HepG2 (cell line): ENCODE results near the gene EMC10. TPM values are rescaled to one million over a fixed set of nuclear protein-coding genes. Genes with fewer than 3 reads are reported as not detected.

ENCODE experiments used
- AHDC1 ChIP-seq: sonication (generic); formaldehyde crosslinking; IDR thresholded peaks from 2 replicates; pipeline ENCODE4 v1.5.1; 2020; ENCODE audit warnings: mild to moderate bottlenecking, missing genetic modification reagents, borderline replicate concordance
- ATF1 ChIP-seq: IDR thresholded peaks from 2 replicates; pipeline ENCODE4 v1.6.1; 2016; ENCODE audit warnings: mild to moderate bottlenecking, control low read depth
- BRD4 ChIP-seq: sonication (generic); formaldehyde crosslinking; IDR thresholded peaks from 2 replicates; pipeline ENCODE4 v1.4.0; 2020; ENCODE audit warnings: missing genetic modification reagents
- CEBPG ChIP-seq: IDR thresholded peaks from 2 replicates; pipeline ENCODE4 v1.6.1; 2016
- CHD4 ChIP-seq: fragments of 200-600 bp; sonication (generic); IDR thresholded peaks from 2 replicates; pipeline ENCODE4 v1.7.0; 2017; ENCODE audit warnings: mild to moderate bottlenecking, low read length, borderline replicate concordance
- DDIT3 ChIP-seq: sonication (generic); formaldehyde crosslinking; IDR thresholded peaks from 2 replicates; pipeline ENCODE4 v1.4.0; 2020; ENCODE audit warnings: mild to moderate bottlenecking, missing genetic modification reagents
- KLF15 ChIP-seq: sonication (generic); formaldehyde crosslinking; IDR thresholded peaks from 2 replicates; pipeline ENCODE4 v1.8.1; 2023; ENCODE audit warnings: borderline replicate concordance, mild to moderate bottlenecking, inconsistent platforms, missing genetic modification reagents, mixed read lengths
- NFE2 ChIP-seq: sonication (generic); formaldehyde crosslinking; IDR thresholded peaks from 2 replicates; pipeline ENCODE4 v1.4.0; 2020; ENCODE audit warnings: missing genetic modification reagents
- NONO ChIP-seq, 2 experiments: fragments of 450-650 bp in 1 of 2; sonication (generic) in 1 of 2; formaldehyde crosslinking in 1 of 2; IDR thresholded peaks in 1 of 2; conservative IDR thresholded peaks in 1 of 2; 2 replicates each; pipeline versions ENCODE4 v1.6.1 to v1.8.0; 2017 to 2022; ENCODE audit warnings: mild to moderate bottlenecking in 1 of 2, missing genetic modification reagents in 1 of 2, moderate library complexity in 1 of 2
- REXO4 ChIP-seq: sonication (generic); formaldehyde crosslinking; IDR thresholded peaks from 2 replicates; pipeline ENCODE4 v1.8.0; 2022; ENCODE audit warnings: missing genetic modification reagents, mild to moderate bottlenecking, borderline replicate concordance
- RNF2 ChIP-seq: fragments of 450-650 bp; conservative IDR thresholded peaks from 2 replicates; pipeline ENCODE4 v1.6.1; 2016; ENCODE audit warnings: low read depth
- SP2 ChIP-seq: sonication (generic); formaldehyde crosslinking; IDR thresholded peaks from 2 replicates; pipeline ENCODE4 v1.5.1; 2020; ENCODE audit warnings: mild to moderate bottlenecking, missing genetic modification reagents
- STAG1 ChIP-seq: sonication (generic); formaldehyde crosslinking; IDR thresholded peaks from 2 replicates; pipeline ENCODE4 v1.4.0; 2020; ENCODE audit warnings: missing genetic modification reagents
- SYNCRIP ChIP-seq: fragments of 200-400 bp; formaldehyde crosslinking; IDR thresholded peaks from 2 replicates; pipeline ENCODE4 v1.6.1; 2018; ENCODE audit warnings: mild to moderate bottlenecking, low read depth, low read length; ENCODE audit not compliant: insufficient read depth
- ZMAT3 ChIP-seq: sonication (generic); formaldehyde crosslinking; conservative IDR thresholded peaks from 2 replicates; pipeline ENCODE4 v1.7.0; 2021; ENCODE audit warnings: missing genetic modification reagents
- ZMYM4 ChIP-seq: sonication (generic); formaldehyde crosslinking; IDR thresholded peaks from 2 replicates; pipeline ENCODE4 v1.8.1; 2023; ENCODE audit warnings: mild to moderate bottlenecking, missing genetic modification reagents
- ZNF264 ChIP-seq: sonication (generic); formaldehyde crosslinking; IDR thresholded peaks from 2 replicates; pipeline ENCODE4 v1.4.0; 2020; ENCODE audit warnings: missing genetic modification reagents
- ZNF44 ChIP-seq: sonication (generic); formaldehyde crosslinking; IDR thresholded peaks from 2 replicates; pipeline ENCODE4 v1.5.1; 2020; ENCODE audit warnings: mild to moderate bottlenecking, missing genetic modification reagents
- ZNF546 ChIP-seq: sonication (generic); formaldehyde crosslinking; conservative IDR thresholded peaks from 2 replicates; pipeline ENCODE4 v1.8.1; 2023; ENCODE audit warnings: mild to moderate bottlenecking, missing genetic modification reagents
- ZNF574 ChIP-seq: sonication (generic); formaldehyde crosslinking; IDR thresholded peaks from 2 replicates; pipeline ENCODE4 v1.4.0; 2020; ENCODE audit warnings: missing genetic modification reagents
- ZNF740 ChIP-seq: sonication (generic); formaldehyde crosslinking; IDR thresholded peaks from 2 replicates; pipeline ENCODE4 v1.4.0; 2020; ENCODE audit warnings: missing genetic modification reagents
- ZNF788 ChIP-seq: sonication (generic); formaldehyde crosslinking; IDR thresholded peaks from 2 replicates; pipeline ENCODE4 v1.5.0; 2020; ENCODE audit warnings: mild to moderate bottlenecking, missing genetic modification reagents, borderline replicate concordance
- polyA plus RNA-seq, 8 experiments: library from polyadenylated mRNA; depleted of rRNA in 3 of 8; stranded (reverse) in 7 of 8; unstranded in 1 of 8; fragments of >200 nt; fragmentation: Illumina TruSeq in 4 of 8; extraction: Trizol in 4 of 8; gene quantifications; 2 replicates each; pipeline versions ENCODE4 v1.2.1 to v1.2.3, GENCODE V29; 2011 to 2016; ENCODE audit warnings: low read depth in 4 of 8, missing spikeins in 1 of 8, mixed read lengths in 1 of 8; ENCODE audit not compliant: insufficient read depth in 1 of 8
- total RNA-seq, 5 experiments: library from RNA; depleted of rRNA; stranded (reverse); fragments of >200 nt; fragmentation: Illumina TruSeq; extraction: Trizol; gene quantifications; 2 replicates each; pipeline ENCODE4 v1.2.3, GENCODE V29; 2016; ENCODE audit warnings: low read depth in 1 of 5

EMC10 gene
- total and polyA plus RNA-seq, 2 of the 13 experiments (the other 11 are each of a cell fraction or from before 2014, with no cell fraction given), result not detected

GRCh38 chr19:50461066-50461875, 15.0 kb upstream of the EMC10 start (continued):
- TF ChIP-seq ZNF574 (CRISPR knock-in tag), result no peak
- no peak for TF ChIP-seq ZNF264
- TF ChIP-seq ZNF740 (CRISPR knock-in tag), result no peak
- no peak for TF ChIP-seq DDIT3 (CRISPR knock-in tag)
- TF ChIP-seq SP2 (CRISPR knock-in tag), result no peak
- no peak for TF ChIP-seq BRD4 (CRISPR knock-in tag)
- TF ChIP-seq ZNF546 (CRISPR knock-in tag), result no peak
- no peak for TF ChIP-seq NONO (IDR thresholded peaks at IDR 0.05)
- TF ChIP-seq NONO (CRISPR knock-in tag; conservative IDR thresholded peaks at IDR 0.05), result no peak
- no peak for TF ChIP-seq CHD4
- TF ChIP-seq ATF1 (CRISPR knock-in tag), result no peak
- TF ChIP-seq AHDC1, result no peak
- no peak for TF ChIP-seq NFE2
- no peak for TF ChIP-seq KLF15 (CRISPR knock-in tag)
- TF ChIP-seq RNF2, result no peak
- TF ChIP-seq ZNF44 (CRISPR knock-in tag), result no peak
- TF ChIP-seq STAG1 (CRISPR knock-in tag), result peak; percentile 80
- TF ChIP-seq ZMYM4 (CRISPR knock-in tag), result 0 out of 2 replicates have a peak, but pooled peaks have one; percentile 22
- TF ChIP-seq REXO4, result no peak
- no peak for TF ChIP-seq SYNCRIP
- TF ChIP-seq CEBPG (CRISPR knock-in tag), result no peak
- no peak for TF ChIP-seq ZMAT3
- no peak for TF ChIP-seq ZNF788 (CRISPR knock-in tag)
